Caco-2 (cell line): ENCODE results near the gene LYRM1. TPM values are rescaled to one million over a fixed set of nuclear protein-coding genes. Genes with fewer than 3 reads are reported as not detected.
A peak's percentile ranks its signal among the peaks of the same experiment; 100 is the strongest.
"Not testable (repeated sequence)": the region's sequence is repeated elsewhere in the genome, so short reads cannot be mapped to it uniquely, and the experiment has no call there.

Experiments
- BruUV-seq: library from RNA; stranded (reverse); fragments of 400-500 nt; replicated peaks from 2 replicates; lab custom pipeline; 2021; lab: Mats Ljungman, UMichigan
- CTCF ChIA-PET: fragments of 300-600 bp; sonication (Branson Sonifier 250); formaldehyde crosslinking; loops from one replicate; lab custom pipeline; 2022; ENCODE audit warnings: antibody characterized with exemption; lab: Charles Lee
- POLR2A ChIA-PET: fragments of 300-600 bp; sonication (Branson Sonifier 250); formaldehyde crosslinking; loops from one replicate; lab custom pipeline; 2022; ENCODE audit warnings: antibody characterized with exemption; lab: Charles Lee
- DNase-seq, 2 experiments: peaks; one replicate each; pipeline versions ENCODE4 v3.0.0 to v3.0.0-alpha.2; 2020 to 2022
- H3K27me3 ChIP-seq: replicated peaks from 2 replicates; pipeline ENCODE4 v1.6.0; 2011; ENCODE audit warnings: low read length; ENCODE audit not compliant: control insufficient read depth, insufficient read depth
- H3K36me3 ChIP-seq: 2 replicates; pipeline ENCODE4 v1.5.1; 2011; ENCODE audit warnings: low read length; ENCODE audit not compliant: control insufficient read depth, insufficient read depth
- H3K4me1 ChIP-seq: fragments of 250-450 bp; sonication (Bioruptor Pico); 2 replicates; pipeline ENCODE4 v1.5.1; 2020; ENCODE audit warnings: mild to moderate bottlenecking
- H3K4me3 ChIP-seq: 2 replicates; pipeline ENCODE4 v1.5.1; 2011; ENCODE audit warnings: low read depth, mild to moderate bottlenecking, control low read depth, low read length
- H3K9me3 ChIP-seq: fragments of 250-450 bp; sonication (Bioruptor Pico); 2 replicates; pipeline ENCODE4 v1.5.1; 2020; ENCODE audit warnings: mild to moderate bottlenecking, moderate library complexity
- H3K27ac Mint-ChIP-seq: one replicate; pipeline ENCODE4 v1.8.0; 2022; ENCODE audit warnings: mixed read lengths; ENCODE audit not compliant: unreplicated experiment
- H3K27me3 Mint-ChIP-seq: one replicate; pipeline ENCODE4 v1.8.0; 2022; ENCODE audit warnings: mixed read lengths; ENCODE audit not compliant: insufficient read depth, unreplicated experiment
- H3K36me3 Mint-ChIP-seq: one replicate; pipeline ENCODE4 v1.8.0; 2022; ENCODE audit warnings: mild to moderate bottlenecking, mixed read lengths; ENCODE audit not compliant: insufficient read depth, unreplicated experiment
- H3K4me1 Mint-ChIP-seq: one replicate; pipeline ENCODE4 v1.8.0; 2022; ENCODE audit warnings: low read depth, mixed read lengths; ENCODE audit not compliant: unreplicated experiment
- H3K4me3 Mint-ChIP-seq: one replicate; pipeline ENCODE4 v1.8.0; 2022; ENCODE audit warnings: mild to moderate bottlenecking, moderate library complexity, mixed read lengths; ENCODE audit not compliant: unreplicated experiment
- H3K9me3 Mint-ChIP-seq: one replicate; pipeline ENCODE4 v1.8.0; 2022; ENCODE audit warnings: mixed read lengths; ENCODE audit not compliant: unreplicated experiment
- intact Hi-C: fragments of 100-400 bp; cut with micrococcal nuclease; formaldehyde crosslinking; loops from one replicate; pipeline ENCODE4 v1.10.0; 2022; ENCODE audit not compliant: unreplicated experiment
- total RNA-seq: library from RNA; stranded (reverse); gene quantifications from 2 replicates; pipeline ENCODE4 v1.2.3, GENCODE V29; 2022
- TF ChIP-seq, protein P1 (sequence below), 2 experiments: fragments of 200-600 bp in 1 of 2; IDR thresholded peaks; 1 replicate in 1 of 2; 2 replicates in 1 of 2; pipeline versions ENCODE4 v1.5.1 to v1.8.0; 2011 to 2022; ENCODE audit warnings: antibody characterized with exemption in 1 of 2, control low read depth in 1 of 2, inconsistent platforms in 1 of 2, low read depth in 1 of 2, low read length in 1 of 2, mild to moderate bottlenecking in 1 of 2, moderate library complexity in 1 of 2; ENCODE audit not compliant: insufficient read depth in 1 of 2, severe bottlenecking in 1 of 2, unreplicated experiment in 1 of 2

Gene LYRM1
- total RNA-seq, 1 experiment from 2014 or later = 46.1 TPM

DNA sequence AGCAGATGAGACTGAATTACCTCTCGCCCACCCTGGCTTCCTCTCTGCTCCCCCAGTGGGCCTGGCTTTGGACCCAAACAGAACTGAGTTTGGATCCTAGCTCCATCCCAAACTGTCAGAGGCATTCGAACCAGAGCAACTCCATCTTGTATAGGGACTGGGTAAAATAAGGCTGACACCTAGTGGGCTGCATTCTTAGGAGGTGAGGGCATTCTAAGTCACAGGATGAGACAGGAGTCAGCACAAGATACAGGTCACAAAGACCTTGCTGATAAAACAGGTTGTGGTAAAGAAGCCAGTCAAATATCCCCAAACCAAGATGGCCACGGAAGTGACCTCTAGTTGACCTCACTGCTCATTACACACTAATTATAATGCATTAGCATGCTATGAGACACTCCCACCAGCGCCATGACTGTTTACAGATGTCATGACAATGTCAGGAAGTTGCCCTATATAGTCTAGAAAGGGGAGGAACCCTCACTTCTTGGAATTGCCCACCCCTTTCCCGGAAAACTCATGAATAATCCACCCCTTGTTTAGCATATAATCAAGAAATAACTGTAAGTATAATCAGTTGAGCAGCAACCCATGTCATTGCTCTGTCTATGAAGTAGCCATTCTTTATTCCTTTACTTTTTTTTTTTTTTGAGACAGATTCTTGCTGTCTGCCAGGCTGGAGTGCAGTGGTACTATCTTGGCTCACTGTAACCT lies 44.4 kb downstream of the LYRM1 start:
- intact Hi-C loops = no loop called here
- H3K4me3 Mint-ChIP-seq = no peak overlapping the region
- Histone ChIP-seq H3K4me1 (peaks cover 12% of the 10 kb centered on the region; the same call in 1 of the 2 replicates), H3K27me3 (no peaks in the 10 kb centered on the region), H3K4me3 (no peak overlapping the region), H3K36me3 (no peaks in the 10 kb centered on the region), H3K9me3 (no peaks in the 10 kb centered on the region)
- no TSS peak for BruUV-seq
- no peaks in the 10 kb centered on the region for H3K36me3 Mint-ChIP-seq
- H3K9me3 Mint-ChIP-seq = no peaks in the 10 kb centered on the region
- peaks cover 14% of the 10 kb centered on the region for H3K4me1 Mint-ChIP-seq
- CTCF ChIA-PET = no interaction called here
- POLR2A ChIA-PET = no interaction called here
- TF ChIP-seq, protein P1, sequence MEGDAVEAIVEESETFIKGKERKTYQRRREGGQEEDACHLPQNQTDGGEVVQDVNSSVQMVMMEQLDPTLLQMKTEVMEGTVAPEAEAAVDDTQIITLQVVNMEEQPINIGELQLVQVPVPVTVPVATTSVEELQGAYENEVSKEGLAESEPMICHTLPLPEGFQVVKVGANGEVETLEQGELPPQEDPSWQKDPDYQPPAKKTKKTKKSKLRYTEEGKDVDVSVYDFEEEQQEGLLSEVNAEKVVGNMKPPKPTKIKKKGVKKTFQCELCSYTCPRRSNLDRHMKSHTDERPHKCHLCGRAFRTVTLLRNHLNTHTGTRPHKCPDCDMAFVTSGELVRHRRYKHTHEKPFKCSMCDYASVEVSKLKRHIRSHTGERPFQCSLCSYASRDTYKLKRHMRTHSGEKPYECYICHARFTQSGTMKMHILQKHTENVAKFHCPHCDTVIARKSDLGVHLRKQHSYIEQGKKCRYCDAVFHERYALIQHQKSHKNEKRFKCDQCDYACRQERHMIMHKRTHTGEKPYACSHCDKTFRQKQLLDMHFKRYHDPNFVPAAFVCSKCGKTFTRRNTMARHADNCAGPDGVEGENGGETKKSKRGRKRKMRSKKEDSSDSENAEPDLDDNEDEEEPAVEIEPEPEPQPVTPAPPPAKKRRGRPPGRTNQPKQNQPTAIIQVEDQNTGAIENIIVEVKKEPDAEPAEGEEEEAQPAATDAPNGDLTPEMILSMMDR (IDR thresholded peaks at IDR 0.05; ENCODE audit: insufficient read depth in 1 of 2, low read depth in 1 of 2, low read length in 1 of 2, severe bottlenecking in 1 of 2, unreplicated experiment in 1 of 2) = peak in 1 of 2 experiments; percentile 10
- DNase-seq = no peak
- no peak overlapping the region for H3K27ac Mint-ChIP-seq
- no peaks in the 10 kb centered on the region for H3K27me3 Mint-ChIP-seq

DNA sequence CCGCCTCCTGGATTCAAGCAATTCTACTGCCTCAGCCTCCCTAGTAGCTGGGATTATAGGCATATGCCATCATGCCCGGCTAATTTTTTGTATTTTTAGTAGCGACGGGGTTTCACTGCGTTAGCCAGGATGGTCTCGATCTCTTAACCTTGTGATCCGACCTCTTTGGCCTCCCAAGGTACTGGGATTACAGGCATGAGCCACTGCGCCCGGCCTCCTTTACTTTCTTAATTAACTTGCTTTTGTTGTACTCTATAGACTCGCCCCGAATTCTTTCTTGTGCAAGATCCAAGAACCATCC lies 45.0 kb downstream of the LYRM1 start:
- H3K4me3 ChIP-seq, H3K27me3 ChIP-seq, POLR2A ChIA-PET, H3K27me3 Mint-ChIP-seq, H3K9me3 ChIP-seq, BruUV-seq, intact Hi-C loops, H3K9me3 Mint-ChIP-seq, DNase-seq, CTCF ChIA-PET, H3K36me3 ChIP-seq, H3K4me3 Mint-ChIP-seq, H3K36me3 Mint-ChIP-seq: not testable (repeated sequence)
- H3K4me1 Mint-ChIP-seq = peaks cover 14% of the 10 kb centered on the region
- H3K4me1 ChIP-seq = peaks cover 12% of the 10 kb centered on the region; the same call in 1 of the 2 replicates
- H3K27ac Mint-ChIP-seq = peak overlapping the region; percentile 50

DNA sequence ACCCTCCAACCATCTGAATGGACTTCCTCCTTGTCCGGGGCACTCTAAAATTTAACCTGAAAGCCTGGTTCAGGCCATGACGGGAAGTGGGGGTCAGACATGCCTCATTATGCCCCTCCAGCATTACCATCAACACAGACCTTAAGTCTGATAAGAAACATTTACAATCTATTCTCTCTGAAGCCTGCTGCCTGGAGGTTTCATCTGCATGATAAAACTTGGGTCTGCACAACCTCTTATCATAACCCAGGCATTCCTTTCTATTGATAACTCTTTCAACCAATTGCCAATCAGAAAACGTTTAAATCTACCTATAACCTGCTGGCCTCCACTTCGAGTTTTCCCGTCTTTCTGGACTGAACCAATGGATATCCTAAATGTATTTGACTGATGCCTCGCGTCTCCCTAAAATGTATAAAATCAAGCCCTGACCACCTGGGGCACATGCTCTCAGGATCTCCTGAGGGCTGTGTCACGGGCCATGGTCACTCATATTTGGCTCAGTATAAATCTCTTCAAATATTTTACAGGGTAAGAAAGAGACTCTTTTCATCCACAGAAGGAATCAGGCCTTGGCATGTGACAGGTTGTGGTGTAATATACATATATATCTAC lies 45.6 kb downstream of the LYRM1 start:
- no peak overlapping the region for H3K4me3 Mint-ChIP-seq
- TF ChIP-seq, protein P1 (IDR thresholded peaks at IDR 0.05; ENCODE audit: insufficient read depth in 1 of 2, low read depth in 1 of 2, low read length in 1 of 2, severe bottlenecking in 1 of 2, unreplicated experiment in 1 of 2) = no peak
- no peaks in the 10 kb centered on the region for H3K27me3 ChIP-seq
- ChIA-PET CTCF (no interaction called here), POLR2A (no interaction called here)
- intact Hi-C loops = no loop called here
- no peaks in the 10 kb centered on the region for H3K9me3 ChIP-seq
- no peaks in the 10 kb centered on the region for H3K36me3 ChIP-seq
- H3K9me3 Mint-ChIP-seq = no peaks in the 10 kb centered on the region
- no peaks in the 10 kb centered on the region for H3K36me3 Mint-ChIP-seq
- no peak overlapping the region for H3K4me3 ChIP-seq
- H3K4me1 Mint-ChIP-seq = peaks cover 14% of the 10 kb centered on the region
- no peak for DNase-seq
- H3K27me3 Mint-ChIP-seq = no peaks in the 10 kb centered on the region
- H3K27ac Mint-ChIP-seq = peak overlapping the region; percentile 50
- no TSS peak for BruUV-seq
- peaks cover 12% of the 10 kb centered on the region; the same call in 1 of the 2 replicates for H3K4me1 ChIP-seq
